NCI-H748 (cell line): Measurements from ENCODE around the gene BCL11A.
A peak's percentile ranks its signal among the peaks of the same experiment; 100 is the strongest.

Experiments
- DNase-seq: peaks from one replicate; lab custom pipeline; 2025; ENCODE audit not compliant: unreplicated experiment; lab: John Stamatoyannopoulos, UW

Gene BCL11A

DNA sequence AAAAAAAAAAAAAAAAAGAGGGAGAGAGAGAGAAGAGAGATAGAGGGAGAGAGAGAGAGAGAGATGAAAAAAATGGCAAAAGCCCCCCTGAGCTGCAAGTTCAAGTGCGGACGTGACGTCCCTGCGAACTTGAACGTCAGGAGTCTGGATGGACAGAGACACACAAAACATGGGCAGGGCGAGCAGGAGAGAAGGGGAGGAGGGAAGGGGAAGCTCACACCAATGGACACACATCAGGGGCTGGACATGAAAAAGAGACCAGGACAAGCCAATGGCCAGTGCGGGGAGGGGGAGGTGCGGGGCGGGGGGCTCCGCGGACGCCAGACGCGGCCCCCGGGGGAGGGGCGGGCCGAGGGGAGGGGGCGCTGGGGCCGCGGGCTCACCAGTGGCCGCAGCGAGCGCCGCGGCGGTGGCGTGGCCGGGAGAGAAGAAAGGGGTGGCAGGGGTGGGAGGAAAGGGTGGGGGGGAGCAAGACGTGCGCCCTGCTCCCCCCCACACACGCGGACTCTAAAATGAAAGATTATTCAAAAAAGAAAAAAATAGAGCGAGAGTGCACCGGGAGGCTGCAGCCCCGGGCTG lies at the start of gene BCL11A:
Gene BCL11A, minus strand, starts transcription at position 160 of the 579 bp plus-strand sequence. CDS start 384 bp downstream, outside the sequence.
- DNase-seq, result peak; percentile 85

DNA sequence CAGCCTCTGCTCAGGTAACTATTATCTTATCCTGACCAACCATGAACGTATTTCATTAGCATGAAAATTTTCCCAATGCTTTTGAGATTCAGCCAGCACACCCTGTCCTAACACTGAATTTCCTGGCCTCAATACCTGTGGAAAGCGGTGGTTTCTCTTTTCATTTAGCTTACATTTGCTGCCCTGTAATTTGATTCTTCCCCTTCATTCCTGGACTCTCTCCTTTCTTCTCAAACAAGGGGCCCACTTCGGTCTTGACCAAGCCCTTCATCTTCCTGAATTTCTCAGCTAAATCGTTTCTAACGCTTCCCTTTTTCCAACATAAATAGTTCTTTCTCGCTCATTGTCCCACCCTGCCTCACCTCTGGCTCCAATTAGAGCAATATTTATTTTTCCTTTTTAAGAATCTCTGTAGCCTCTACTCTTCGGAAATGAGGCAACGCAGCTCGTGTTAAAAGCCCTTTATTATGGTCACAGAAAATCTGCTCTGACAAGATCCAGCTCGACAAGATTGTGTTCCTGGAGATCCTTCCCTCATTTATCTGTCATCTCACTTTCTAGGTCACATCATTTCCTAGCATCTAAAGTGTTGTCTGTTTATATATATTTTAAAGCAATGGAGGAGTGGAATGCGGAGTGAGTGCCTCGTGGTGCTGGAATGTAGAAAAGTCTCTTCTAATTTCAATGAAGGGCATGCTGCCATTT lies 49.5 kb upstream of the BCL11A start:
- DNase-seq, result no peak

DNA sequence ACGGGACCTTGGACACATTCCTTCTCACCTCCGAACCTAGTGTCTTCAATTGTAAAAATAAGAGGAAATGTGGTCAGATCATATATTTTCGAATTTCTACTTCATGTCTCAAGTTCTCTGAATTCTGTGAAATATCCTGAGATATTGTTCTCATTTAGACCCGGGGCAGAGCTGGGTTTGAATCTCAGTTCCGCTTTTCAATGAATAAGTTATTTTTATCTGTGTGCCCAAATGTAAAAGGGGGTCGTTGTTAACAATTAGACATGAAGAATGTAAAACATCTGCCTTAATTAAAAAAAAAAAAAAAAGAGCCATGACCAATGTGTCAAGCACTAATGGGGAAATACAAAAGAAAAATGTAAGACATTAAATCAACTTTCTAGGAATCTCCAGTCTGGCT lies 48.9 kb upstream of the BCL11A start:
- no peak for DNase-seq

DNA sequence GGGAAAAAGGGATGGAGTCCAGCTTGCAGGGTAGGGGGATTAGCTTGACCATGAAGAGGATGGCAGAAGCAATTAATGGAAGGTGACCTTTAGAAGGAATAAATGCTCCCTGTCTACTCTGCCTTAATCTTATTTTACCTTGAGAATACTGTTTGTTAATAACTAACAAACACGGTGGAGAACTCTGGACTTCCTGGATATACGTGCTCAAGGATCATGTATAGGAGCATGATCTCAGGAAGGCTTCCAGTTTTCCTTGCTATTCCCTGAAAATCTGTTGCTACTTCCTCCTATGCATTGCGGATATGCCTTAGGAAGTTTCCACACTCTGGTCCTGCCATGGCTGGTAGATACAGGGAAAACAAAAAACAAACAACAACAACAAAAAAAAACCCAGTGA lies 44.8 kb upstream of the BCL11A start:
- no peak for DNase-seq

DNA sequence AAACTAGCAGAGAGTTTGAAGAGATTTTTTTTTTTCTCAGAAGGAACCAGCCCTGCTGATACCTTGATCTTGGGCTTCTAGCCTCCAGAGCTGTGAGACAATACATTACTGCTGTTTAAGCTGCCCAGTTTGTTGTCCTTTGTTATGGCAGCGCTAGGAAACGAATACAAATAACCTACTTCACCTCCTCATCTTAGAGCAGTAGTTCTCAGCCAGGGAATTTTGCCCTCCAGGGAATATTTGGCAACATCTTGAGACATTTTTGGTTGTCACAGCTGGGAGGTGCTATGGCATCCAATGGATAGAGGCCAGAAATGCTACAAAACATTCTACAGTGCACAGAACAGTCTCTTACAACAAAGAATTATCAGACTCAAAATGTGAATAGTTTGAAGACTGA lies 43.9 kb upstream of the BCL11A start:
- DNase-seq, result no peak

DNA sequence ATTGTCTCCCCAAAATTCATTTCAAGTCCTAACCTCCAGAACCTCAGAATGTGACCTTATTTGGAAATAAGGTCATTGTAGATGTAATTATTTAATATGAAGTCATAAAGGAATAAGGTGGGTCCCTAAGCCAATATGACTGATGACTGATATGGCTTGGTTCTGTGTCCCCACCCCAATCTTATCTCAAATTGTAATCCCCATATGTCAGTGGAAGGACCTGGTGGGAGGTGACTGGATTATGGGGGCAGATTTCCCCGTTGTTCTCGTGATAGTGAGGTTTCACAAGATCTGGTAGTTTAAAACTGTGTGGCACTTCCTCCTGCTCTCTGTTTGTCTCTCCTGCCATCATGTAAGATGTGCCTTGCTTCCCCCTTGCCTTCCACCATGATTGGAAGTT lies 43.0 kb upstream of the BCL11A start:
- no peak for DNase-seq

DNA sequence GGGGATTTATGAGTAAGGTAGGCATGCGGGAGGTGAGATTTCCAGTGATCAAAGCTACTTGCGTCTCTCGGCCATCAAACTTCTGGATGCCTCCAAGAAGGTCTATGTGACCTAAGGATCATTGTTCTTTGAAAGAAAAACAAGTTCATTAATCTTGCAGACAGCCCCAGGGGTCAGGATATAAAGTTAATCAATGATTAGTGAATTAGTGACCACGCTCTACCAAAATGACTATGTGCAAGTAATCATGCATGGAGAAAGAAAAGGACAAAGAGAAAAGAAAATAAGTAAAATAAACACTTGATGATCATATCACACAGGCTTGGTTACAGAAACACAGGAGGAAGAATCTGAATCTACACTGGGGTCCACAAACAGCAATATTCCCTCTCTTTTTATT lies 42.5 kb upstream of the BCL11A start:
- DNase-seq, result no peak

DNA sequence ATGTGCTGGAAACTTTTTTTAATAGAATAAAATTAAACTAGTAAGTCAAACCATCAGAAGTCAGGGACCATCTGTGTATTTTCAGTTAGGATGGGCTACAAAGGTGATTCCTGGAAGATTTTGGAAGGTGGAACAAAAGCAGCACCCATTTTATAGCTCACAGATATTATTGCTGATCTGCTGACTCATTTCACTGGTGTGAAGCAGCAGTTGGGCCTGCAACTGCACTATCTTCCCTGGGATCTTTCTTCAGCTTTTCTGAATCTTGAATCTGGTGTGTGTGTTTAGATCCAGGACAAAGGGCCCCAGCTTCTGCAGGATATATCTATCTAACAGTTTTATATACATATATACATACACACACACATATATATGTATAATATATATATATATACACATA lies 35.6 kb upstream of the BCL11A start:
- no peak for DNase-seq

DNA sequence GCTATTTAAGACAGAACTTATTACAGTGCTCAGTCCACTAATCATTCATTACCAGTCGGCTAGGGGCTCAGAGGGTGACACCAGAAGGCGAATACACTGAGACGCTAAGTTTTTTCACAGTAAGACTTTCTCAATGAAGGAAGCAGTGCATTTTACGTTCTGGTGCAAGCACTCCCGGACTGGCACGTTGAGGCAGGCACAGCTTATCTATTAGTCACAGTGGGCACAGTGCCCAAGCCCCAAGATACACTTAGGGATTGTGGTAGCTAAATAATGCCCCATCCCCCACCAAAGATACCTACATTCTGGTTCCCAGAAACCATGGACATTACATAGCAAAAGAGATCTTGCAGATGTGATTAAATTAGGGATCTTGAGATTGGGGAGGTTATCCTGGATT lies 32.6 kb upstream of the BCL11A start:
- DNase-seq, result no peak

DNA sequence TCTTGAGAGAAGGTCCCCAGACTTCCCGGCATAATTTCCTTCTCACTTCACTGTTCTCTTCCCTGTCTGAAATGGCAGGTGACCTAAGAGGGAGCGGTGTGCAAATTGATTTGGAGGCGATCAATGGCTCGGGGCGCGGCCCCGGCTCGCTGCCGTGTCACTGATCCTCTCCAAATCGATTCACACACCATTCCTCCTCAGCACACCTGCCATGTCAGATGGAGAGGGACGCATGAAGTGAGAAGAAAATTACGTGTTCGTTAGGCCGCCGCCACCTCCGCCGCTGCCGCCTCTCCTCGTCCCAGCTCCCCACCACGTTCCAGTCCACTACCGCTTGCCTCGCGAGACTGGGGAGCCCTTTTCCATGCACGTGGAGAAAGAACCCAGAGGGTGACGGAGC lies 31.8 kb upstream of the BCL11A start:
- no peak for DNase-seq

DNA sequence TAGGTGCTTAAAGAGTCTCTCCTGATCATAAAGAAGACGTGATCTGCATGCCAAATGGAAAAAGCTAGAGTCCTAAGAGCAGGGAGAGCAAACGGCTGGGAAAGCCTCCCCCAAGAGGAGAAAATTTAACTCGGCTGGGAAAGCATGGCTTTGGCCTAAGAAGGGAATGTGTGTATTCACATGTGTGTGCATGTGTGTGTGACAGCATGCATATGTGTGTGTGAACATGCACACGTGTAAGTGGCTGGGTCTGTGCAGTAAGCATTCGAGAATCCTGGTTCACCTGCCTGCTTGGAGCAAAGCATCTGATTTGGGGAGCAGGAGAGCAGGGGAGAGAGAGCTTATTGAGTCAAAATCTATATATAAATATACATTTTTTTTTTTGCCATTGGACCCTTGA lies 30.1 kb upstream of the BCL11A start:
- DNase-seq, result no peak

DNA sequence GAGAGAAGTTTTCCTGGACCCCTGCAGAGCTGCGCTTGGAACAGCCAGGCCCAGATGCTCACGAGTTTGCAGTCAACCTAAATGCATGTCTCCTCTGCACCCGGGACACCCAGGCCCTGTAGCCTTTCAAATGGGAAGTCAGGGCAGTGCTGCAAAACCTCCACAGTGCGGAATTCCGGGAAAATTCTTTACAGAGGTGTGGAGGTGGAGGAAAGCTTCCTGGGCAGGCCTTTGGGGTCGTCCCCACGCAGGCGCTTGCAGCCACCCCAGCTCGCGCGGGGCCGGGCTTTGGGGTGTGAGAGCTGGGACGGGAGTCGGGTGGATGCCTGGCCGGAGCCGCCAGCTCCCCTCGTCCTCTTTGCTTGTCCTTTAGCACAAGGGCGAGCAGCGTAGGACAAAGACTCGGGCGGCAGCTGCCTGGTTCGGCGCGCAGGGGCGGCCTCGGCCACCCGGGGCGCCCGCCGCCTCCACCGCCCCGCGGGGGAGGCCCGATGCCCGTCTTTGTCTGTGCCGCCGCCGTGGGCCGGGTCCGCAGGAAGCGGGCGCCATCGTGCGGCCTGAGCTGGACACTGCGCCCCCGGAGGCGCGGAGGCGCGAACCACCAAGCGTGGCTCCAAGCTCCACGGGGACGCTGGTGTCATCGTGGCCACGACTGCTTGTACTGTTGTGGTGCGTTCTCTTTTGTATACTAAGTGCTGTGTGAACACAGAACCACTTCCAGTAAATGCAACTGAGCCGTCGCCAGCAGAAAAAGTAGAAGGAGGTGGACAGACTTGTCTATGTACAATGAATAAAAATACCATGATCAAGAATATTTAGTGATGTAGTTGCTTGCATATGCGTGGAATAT lies 28.2 kb upstream of the BCL11A start:
- DNase-seq, result peak; percentile 52

DNA sequence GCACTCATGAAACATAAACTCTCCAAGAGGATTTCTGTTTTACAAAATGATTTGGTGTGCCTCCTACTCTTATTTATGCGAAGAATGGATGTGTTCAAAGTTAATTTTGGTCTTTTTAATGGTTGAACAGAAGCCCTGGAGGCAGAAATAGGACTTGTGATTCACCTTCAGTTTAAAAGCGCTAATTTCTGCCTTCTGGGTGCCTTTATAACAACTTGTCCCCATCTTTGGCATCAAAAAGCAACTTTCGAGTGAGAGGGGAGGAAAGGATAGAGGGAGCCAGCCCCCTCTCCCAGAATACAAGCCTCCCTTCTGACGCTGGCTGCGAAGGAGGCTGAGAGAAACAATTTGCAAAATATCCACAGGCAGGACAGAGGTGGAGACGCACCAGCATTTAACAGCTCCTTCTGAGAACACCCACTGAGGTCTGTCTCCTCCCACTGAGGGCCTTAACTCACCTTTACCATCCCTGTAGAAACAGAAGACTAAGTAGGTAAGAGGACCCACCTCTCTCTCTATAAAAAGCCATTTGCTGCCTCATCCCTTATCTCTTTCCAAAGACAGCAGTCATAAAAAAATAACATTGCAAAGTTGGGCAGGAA lies 24.3 kb upstream of the BCL11A start:
- DNase-seq, result no peak

DNA sequence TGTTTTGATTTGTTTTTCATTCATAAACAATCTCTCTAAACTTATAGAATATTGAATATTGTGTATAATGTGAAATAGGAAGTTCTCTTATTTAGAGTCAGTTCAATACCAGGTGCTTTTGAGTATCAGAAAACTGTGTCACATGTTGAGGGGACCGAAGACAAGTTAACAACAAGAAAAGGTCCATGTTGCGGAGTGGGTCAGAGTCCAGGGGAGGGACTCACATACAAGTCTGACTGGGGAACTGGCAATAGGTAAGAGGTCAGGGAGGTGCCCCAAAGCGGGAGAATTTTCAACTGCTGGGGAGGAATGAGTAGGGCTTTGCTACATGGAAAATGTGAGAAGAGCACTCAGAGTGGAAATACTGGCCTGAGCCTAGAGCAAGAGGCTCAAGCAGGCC lies 19.8 kb upstream of the BCL11A start:
- no peak for DNase-seq

DNA sequence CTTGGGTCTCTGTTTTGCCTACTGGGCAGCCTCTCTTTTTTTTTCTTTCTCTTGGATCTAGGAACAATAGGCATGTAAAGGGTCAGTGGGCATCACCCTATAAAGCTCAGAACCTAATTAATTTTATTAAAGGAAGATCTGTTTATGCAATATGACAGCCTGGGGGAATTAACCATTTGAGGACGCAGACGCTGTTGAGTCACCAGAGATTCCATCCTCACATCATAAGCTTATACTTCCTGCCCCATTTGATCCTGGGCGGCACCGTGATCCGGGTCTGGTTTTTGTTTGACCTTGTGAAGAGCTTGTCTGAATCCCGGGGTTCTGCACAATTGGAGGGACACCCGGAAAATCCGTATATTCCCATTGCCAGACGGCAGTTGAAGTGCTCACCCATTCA lies 16.8 kb upstream of the BCL11A start:
- no peak for DNase-seq

DNA sequence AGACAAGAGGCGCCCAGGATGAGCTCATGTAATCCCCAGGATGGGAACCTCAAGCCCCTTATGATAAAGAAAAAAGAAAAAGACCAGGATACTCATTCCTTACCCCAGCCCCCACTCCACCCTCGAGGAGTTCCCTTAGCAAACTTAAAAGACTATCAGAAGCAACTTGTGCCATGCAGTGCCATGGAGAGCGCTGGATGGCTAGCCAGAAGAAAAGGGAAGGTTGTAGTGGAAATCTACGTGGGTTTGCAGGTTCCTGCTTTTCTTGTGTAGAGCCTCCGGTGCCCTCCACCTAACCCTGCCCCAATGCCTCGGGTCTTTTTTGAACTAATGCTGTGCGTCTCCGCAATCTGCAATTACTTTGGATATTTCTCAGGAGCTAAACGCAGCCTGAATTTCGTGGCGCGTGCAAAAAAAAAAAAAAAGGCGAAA lies 16.2 kb upstream of the BCL11A start:
- no peak for DNase-seq

DNA sequence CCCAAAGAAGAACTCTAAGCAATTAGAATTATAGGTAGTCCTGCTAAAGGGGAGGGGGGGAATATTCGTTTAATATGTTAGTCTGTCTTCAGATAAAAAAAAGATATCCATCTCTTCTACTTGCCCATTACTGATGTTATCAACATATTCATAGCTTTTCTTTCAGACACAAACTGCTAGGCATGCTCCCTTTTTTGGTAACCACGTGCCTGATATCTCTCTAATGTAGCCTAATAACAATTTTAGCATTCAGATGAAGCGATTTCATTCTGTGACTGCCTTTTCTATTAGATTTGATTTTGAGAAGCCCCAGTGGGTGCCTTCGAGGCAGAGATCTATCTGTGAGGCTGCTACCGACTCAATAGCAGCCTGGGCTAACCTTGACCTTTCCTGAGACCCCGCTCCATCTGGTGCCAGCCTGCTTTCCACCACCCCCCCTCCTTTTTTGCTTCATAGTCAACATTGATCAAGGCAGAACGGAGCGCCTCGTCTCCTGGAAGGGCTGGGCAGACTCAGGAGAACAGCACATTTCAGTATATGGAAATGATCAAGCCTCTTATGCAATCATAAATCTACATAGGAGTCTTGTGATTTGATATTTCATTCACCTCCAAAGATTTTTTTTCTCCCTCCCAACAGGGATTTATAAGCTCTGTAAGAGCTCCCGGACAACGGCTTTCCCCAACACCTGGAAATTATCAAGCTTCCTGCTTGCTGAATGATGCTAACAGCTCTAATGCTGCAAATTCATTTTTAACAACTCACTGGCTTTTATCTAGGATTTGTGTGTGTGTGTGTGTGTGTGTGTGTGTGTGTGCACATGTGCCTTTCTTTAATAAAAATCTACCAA lies 14.7 kb upstream of the BCL11A start:
- no peak for DNase-seq

DNA sequence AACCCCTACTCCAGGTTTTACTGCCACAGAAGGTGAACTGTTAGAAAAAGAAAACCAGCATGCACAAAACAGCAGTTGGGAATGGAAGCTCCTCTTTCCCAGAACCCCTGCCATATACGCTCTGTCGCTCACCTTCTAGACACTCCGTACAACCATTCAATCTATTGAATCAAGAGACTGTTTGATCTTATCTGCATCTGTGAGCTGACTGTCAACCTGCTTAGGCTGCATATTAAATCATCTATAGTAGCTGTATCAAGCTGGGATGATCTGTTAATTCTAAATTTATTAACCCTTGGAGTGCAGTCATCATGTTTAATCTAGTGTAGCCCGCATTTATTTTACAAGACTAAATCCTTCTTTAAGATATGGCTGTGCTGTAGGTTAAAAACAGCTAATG lies 13.6 kb upstream of the BCL11A start:
- no peak for DNase-seq

DNA sequence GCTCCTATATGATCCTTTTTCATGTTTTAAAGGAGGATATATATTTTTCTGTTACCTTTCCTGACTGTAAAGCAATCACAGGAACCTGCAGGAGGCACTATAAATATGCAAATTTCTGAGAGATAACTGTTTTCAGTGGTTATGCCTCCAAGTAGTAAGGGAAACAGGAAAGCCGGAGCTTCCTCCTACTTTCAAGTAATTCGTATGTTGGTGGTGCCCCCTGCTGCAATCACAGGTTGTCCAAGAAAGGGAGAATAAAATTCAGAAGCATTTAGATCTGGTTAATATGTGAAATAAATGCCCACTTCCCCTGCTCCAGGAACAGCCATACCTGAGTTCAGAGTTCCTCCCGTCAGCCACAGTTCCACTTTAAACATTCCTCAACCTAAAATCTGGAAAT lies 12.0 kb upstream of the BCL11A start:
- DNase-seq, result peak; percentile 28

DNA sequence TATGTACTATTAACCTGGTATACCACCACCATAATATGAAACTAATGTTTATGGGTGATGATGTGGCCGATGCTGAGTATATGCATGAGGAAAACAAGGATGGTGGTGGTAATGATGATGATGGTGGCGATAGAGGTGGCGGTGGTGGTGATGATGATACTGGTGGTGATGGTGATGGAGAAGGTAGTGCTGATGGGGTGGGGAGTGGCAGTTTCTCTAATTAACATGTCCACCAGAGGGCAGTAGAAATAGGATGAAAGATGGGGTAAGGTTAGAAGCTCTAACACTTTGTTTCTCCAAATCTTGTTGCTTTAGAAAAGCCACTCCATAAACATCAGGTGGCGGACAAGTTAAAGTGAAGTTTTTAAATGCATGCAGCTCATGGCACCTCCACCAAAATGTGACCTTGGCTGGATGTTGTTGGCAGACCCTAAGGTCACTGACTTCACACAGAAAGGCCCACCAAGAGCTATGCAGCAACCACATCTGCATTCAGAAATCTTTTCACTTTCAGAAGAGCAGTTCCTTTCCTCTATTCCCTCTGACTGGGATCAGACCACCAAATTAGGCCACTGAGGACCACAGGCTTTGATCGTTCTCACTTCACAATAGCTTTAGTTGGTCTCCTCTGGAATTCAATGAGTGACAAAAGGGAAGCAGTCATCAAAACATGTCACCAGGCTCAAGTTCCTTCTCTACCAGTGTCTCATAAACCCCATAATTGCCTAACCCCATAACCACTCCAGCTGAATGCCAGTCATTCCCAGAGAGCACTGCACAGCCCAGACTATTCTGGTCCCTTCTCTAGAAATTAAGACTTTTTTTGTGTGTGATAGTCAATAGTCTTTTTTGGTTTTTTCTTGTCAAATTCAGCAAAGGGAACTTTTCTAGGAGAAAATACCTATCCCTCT lies 7.5 kb upstream of the BCL11A start:
- DNase-seq, result peak; percentile 22
